HG02840 (cell line): Measurements from ENCODE around the gene RTL5.

Experiments used
- ATAC-seq: cut with Tn5 transposase; IDR thresholded peaks from one replicate; pipeline ENCODE4 v1.9.1; 2021; ENCODE audit warnings: mild to moderate bottlenecking, moderate library complexity, moderate number of reproducible peaks; ENCODE audit not compliant: unreplicated experiment, low FRiP score

The RTL5 gene

DNA sequence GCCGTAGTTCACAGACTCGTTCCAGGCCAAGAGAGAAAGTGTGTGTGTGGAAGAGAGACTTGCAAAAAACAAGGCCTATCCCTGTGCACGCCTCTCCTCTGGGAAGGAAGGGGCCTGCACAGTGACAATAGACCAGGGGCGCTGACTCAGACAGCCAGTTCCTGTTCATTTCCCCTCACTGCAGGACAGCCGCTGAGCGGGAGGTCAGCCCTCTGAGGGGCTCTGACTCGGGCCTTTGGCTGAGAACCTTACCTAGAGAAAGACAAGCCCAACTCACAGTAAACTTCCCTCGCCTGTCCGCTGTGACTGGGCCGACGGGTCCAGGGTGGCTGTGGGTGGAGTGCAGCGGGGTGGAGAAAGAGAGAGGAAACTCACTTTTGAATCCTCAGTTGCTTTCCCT is 52.1 kb downstream of the RTL5 start:
- ATAC-seq, result no peak

DNA sequence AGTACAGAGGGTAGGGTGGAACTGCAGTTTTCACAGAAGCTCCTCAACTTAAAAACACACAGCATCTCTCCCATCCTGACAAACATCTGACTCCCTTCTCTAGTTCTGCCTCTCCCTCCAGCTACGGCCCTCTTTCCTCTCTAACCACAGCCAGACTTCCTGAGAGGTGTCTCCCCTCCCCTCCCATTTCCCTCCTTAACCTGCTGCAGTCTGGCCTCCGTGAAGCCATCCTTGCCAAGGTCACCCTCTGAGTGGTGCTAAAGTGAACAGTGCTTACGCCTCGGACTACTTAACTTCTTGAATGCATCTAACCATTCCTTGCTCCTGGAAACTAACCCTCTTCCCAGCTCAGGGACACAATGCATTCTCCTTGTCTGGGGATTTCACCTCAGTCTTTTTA is 53.3 kb downstream of the RTL5 start:
- no peak for ATAC-seq
